Measurements from ENCODE around the gene SEMA3F.

DNA sequence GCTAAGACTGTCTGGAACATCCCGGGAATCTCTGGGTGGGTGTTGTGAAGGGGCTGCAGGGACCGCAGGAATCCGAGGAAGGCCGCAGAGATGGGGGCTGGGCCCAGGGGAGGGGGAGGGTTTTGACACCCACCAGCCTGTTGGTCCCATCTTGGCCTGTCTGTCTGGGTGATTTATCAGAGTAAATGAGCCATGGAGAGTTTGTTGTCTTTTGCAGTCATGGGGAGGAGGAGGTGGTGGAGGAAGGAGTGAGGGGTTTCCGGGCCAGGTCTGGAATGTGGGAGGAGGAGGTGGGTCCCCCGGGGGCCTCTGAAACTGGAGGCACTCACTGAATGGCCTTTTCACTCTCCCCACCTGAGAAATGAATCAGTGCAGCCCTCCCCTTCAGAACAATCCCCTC lies 11.5 kb downstream of the SEMA3F start:
- TF ChIP-seq POLR2AphosphoS5 (IDR thresholded peaks at IDR 0.05; ENCODE audit: low read depth, low read length) (no peak), POLR2A (IDR thresholded peaks at IDR 0.05; ENCODE audit: low read depth, low read length) (no peak)

All from GM12891 (cell line).